Tibial nerve (tissue), 4 donors: ENCODE measurements around the gene DAD1. TPM values are rescaled to one million over a fixed set of nuclear protein-coding genes. Genes with fewer than 3 reads are reported as not detected.

Experiments used
- DNase-seq, 2 donors: peaks; one replicate each; pipeline ENCODE4 v3.0.0-alpha.2; 2019; ENCODE audit warnings: low spot score in 2 of 2
- H3K27ac ChIP-seq, 4 donors: fragments of 200-600 bp; sonication (generic) in 3 of 4; one replicate each; pipeline ENCODE4 v1.5.1; 2017 to 2019; ENCODE audit warnings: mild to moderate bottlenecking in 1 of 4
- H3K27me3 ChIP-seq, 2 donors: fragments of 200-600 bp; sonication (generic) in 1 of 2; one replicate each; pipeline versions ENCODE4 v1.5.1 to v1.6.0; 2017 to 2019
- H3K36me3 ChIP-seq, 3 donors: fragments of 200-600 bp; sonication (generic); one replicate each; pipeline ENCODE4 v1.5.1; 2018 to 2019
- H3K4me1 ChIP-seq, 4 donors: fragments of 200-600 bp; sonication (generic) in 3 of 4; one replicate each; pipeline ENCODE4 v1.5.1; 2017 to 2019
- H3K4me3 ChIP-seq, 4 donors: fragments of 200-600 bp; sonication (generic) in 3 of 4; one replicate each; pipeline ENCODE4 v1.5.1; 2017 to 2019; ENCODE audit warnings: mild to moderate bottlenecking in 1 of 4, moderate library complexity in 1 of 4
- H3K9me3 ChIP-seq, 4 donors: fragments of 200-600 bp; sonication (generic) in 3 of 4; one replicate each; pipeline ENCODE4 v1.5.1; 2017 to 2019
- CTCF ChIP-seq, 5 experiments: fragments of 200-600 bp in 3 of 5; fragments of 450-650 bp in 2 of 5; sonication (generic) in 3 of 5; IDR thresholded peaks; one replicate each; pipeline ENCODE4 v1.5.1; 2016 to 2019; ENCODE audit warnings: antibody characterized with exemption in 5 of 5, mild to moderate bottlenecking in 3 of 5, moderate library complexity in 2 of 5
- EP300 ChIP-seq, 2 donors: sonication (generic); formaldehyde crosslinking; IDR thresholded peaks; one replicate each; pipeline ENCODE4 v1.6.1; 2017; ENCODE audit warnings: antibody characterized with exemption in 2 of 2, mild to moderate bottlenecking in 1 of 2
- POLR2A ChIP-seq, 2 donors: fragments of 450-650 bp; IDR thresholded peaks; one replicate each; pipeline ENCODE4 v1.6.1; 2017; ENCODE audit warnings: antibody characterized with exemption in 2 of 2, mild to moderate bottlenecking in 2 of 2, moderate library complexity in 2 of 2
- WGBS, 2 donors: methylation state at CpG; one replicate each; pipeline ENCODE4 v1.1.5; 2018; 5-methylcytosine and 5-hydroxymethylcytosine counted together
- total RNA-seq, 4 donors: library from RNA; depleted of rRNA; stranded (reverse); fragments of >200 nt; gene quantifications; one replicate each; pipeline ENCODE4 v1.1.0, GENCODE V29; 2016

DAD1 gene
- total RNA-seq, 4 donors from 2014 or later: 128 to 254 (median 198) TPM

GRCh38 chr14:22520796-22521195 lies 68.2 kb downstream of the DAD1 start:
- H3K36me3 ChIP-seq: no peaks in the 10 kb centered on the region
- DNase-seq: no peak
- H3K27me3 ChIP-seq: no peaks in the 10 kb centered on the region
- H3K4me1 ChIP-seq: peaks cover 0 to 20% (median 2%) of the 10 kb centered on the region in 4 donors
- WGBS, 2 donors: 75 to 86% methylated on average over 5 of the region's 5 CpGs
- peak overlapping the region in 1 of 4 donors; percentile 6 for H3K27ac ChIP-seq
- no peak overlapping the region for H3K4me3 ChIP-seq
- no peaks in the 10 kb centered on the region for H3K9me3 ChIP-seq
- TF ChIP-seq CTCF (IDR thresholded peaks at IDR 0.05) (no peak), EP300 (IDR thresholded peaks at IDR 0.05) (no peak)

- Histone ChIP-seq H3K4me3 (no peak overlapping the region), H3K4me1 (peaks cover 0 to 26% (median 6%) of the 10 kb centered on the region in 4 donors), H3K36me3 (no peaks in the 10 kb centered on the region), H3K27me3 (no peaks in the 10 kb centered on the region), H3K27ac (peak overlapping the region in 1 of 4 donors; percentile 6), H3K9me3 (no peaks in the 10 kb centered on the region)
- 64 to 73% methylated on average over 6 of the region's 6 CpGs for WGBS, 2 donors
- no peak for DNase-seq
- TF ChIP-seq POLR2A (IDR thresholded peaks at IDR 0.05) (no peak), CTCF (IDR thresholded peaks at IDR 0.05) (no peak), EP300 (IDR thresholded peaks at IDR 0.05) (no peak)
Measured at GRCh38 chr14:22519877-22520685, 68.9 kb downstream of the DAD1 start.

GRCh38 chr14:22518073-22518472 lies 71.0 kb downstream of the DAD1 start:
- WGBS, 2 donors: 50 to 68% methylated on average over 2 of the region's 2 CpGs
- Histone ChIP-seq H3K27ac (no peak overlapping the region), H3K4me1 (peaks cover 0 to 44% (median 17%) of the 10 kb centered on the region in 4 donors)

GRCh38 chr14:22517117-22517720 lies 71.8 kb downstream of the DAD1 start:
- H3K36me3 ChIP-seq: no peaks in the 10 kb centered on the region
- no peaks in the 10 kb centered on the region for H3K27me3 ChIP-seq
- no peaks in the 10 kb centered on the region for H3K9me3 ChIP-seq
- no peak overlapping the region for H3K27ac ChIP-seq
- no peak for DNase-seq
- WGBS, 2 donors: 73 to 86% methylated on average over 7 of the region's 7 CpGs
- no peak overlapping the region for H3K4me3 ChIP-seq
- no peak for TF ChIP-seq EP300 (IDR thresholded peaks at IDR 0.05)
- no peak for TF ChIP-seq CTCF (IDR thresholded peaks at IDR 0.05)
- no peak for TF ChIP-seq POLR2A (IDR thresholded peaks at IDR 0.05)
- H3K4me1 ChIP-seq: peaks cover 0 to 48% (median 26%) of the 10 kb centered on the region in 4 donors

More at GRCh38 chr14:22518073-22518472, 71.0 kb downstream of the DAD1 start:
- no peaks in the 10 kb centered on the region for H3K36me3 ChIP-seq
- H3K4me3 ChIP-seq: no peak overlapping the region
- no peak for DNase-seq
- no peak for TF ChIP-seq EP300 (IDR thresholded peaks at IDR 0.05)
- TF ChIP-seq POLR2A (IDR thresholded peaks at IDR 0.05): no peak
- no peak for TF ChIP-seq CTCF (IDR thresholded peaks at IDR 0.05)
- no peaks in the 10 kb centered on the region for H3K27me3 ChIP-seq
- H3K9me3 ChIP-seq: no peaks in the 10 kb centered on the region

- TF ChIP-seq CTCF (IDR thresholded peaks at IDR 0.05) (no peak), EP300 (IDR thresholded peaks at IDR 0.05) (no peak), POLR2A (IDR thresholded peaks at IDR 0.05) (no peak)
- Histone ChIP-seq H3K36me3 (no peaks in the 10 kb centered on the region), H3K27ac (peak overlapping the region in 1 of 4 donors; percentile 38), H3K27me3 (no peaks in the 10 kb centered on the region), H3K9me3 (no peaks in the 10 kb centered on the region), H3K4me1 (peaks cover 0 to 54% (median 29%) of the 10 kb centered on the region in 4 donors), H3K4me3 (no peak overlapping the region)
- WGBS, 2 donors: 61 to 74% methylated on average over 2 of the region's 2 CpGs
- no peak for DNase-seq
Measured at GRCh38 chr14:22515929-22516328, 73.1 kb downstream of the DAD1 start.
